Measurements from ENCODE around the gene SORBS1. TPM values are rescaled to one million over a fixed set of nuclear protein-coding genes. Genes with fewer than 3 reads are reported as not detected.
A peak's percentile ranks its signal among the peaks of the same experiment; 100 is the strongest.

SORBS1 gene
- total and polyA plus RNA-seq, 2 experiments from 2014 or later = 11.0 to 20.6 TPM

GRCh38 chr10:95508730-95509129 is 52.4 kb downstream of the SORBS1 start:
- H3K9me3 ChIP-seq (ENCODE audit: low read depth) = no peaks in the 10 kb centered on the region
- peak; percentile 65 to 79 for DNase-seq (ENCODE audit: low read depth in 1 of 2, low spot score in 1 of 2)
- peaks cover 29% of the 10 kb centered on the region for H3K4me1 ChIP-seq (ENCODE audit: low read depth)
- H3K4me3 ChIP-seq = no peak overlapping the region
- no peaks in the 10 kb centered on the region for H3K27me3 ChIP-seq
- peak overlapping the region; percentile 96 for H3K27ac ChIP-seq
- no peak for TF ChIP-seq CTCF (IDR thresholded peaks at IDR 0.05; ENCODE audit: low read depth, low read length)
- no peaks in the 10 kb centered on the region for H3K36me3 ChIP-seq

- no peaks in the 10 kb centered on the region for H3K27me3 ChIP-seq
- DNase-seq (ENCODE audit: low read depth in 1 of 2, low spot score in 1 of 2) = no peak
- H3K27ac ChIP-seq = no peak overlapping the region
- H3K9me3 ChIP-seq (ENCODE audit: low read depth) = no peaks in the 10 kb centered on the region
- TF ChIP-seq CTCF (IDR thresholded peaks at IDR 0.05; ENCODE audit: low read depth, low read length) = no peak
- H3K4me1 ChIP-seq (ENCODE audit: low read depth) = peaks cover 46% of the 10 kb centered on the region
- H3K36me3 ChIP-seq = no peaks in the 10 kb centered on the region
- no peak overlapping the region for H3K4me3 ChIP-seq
These were observed 55.0 kb downstream of the SORBS1 start for GRCh38 chr10:95506056-95506737.

- no peak for TF ChIP-seq CTCF (IDR thresholded peaks at IDR 0.05; ENCODE audit: low read depth, low read length)
- no peak for DNase-seq (ENCODE audit: low read depth in 1 of 2, low spot score in 1 of 2)
- Histone ChIP-seq H3K36me3 (no peaks in the 10 kb centered on the region), H3K4me3 (no peak overlapping the region), H3K27me3 (no peaks in the 10 kb centered on the region), H3K4me1 (ENCODE audit: low read depth) (peaks cover 48% of the 10 kb centered on the region), H3K9me3 (ENCODE audit: low read depth) (no peaks in the 10 kb centered on the region), H3K27ac (no peak overlapping the region)
These were observed 55.5 kb downstream of the SORBS1 start for GRCh38 chr10:95505641-95506040.

GRCh38 chr10:95505084-95505610 is 56.0 kb downstream of the SORBS1 start:
- H3K4me3 ChIP-seq = no peak overlapping the region

GRCh38 chr10:95504246-95504691 is 56.9 kb downstream of the SORBS1 start:
- H3K4me3 ChIP-seq = no peak overlapping the region
- H3K4me1 ChIP-seq (ENCODE audit: low read depth) = peaks cover 49% of the 10 kb centered on the region
- H3K9me3 ChIP-seq (ENCODE audit: low read depth) = no peaks in the 10 kb centered on the region
- no peaks in the 10 kb centered on the region for H3K36me3 ChIP-seq
- no peaks in the 10 kb centered on the region for H3K27me3 ChIP-seq
- no peak for DNase-seq (ENCODE audit: low read depth in 1 of 2, low spot score in 1 of 2)
- no peak overlapping the region for H3K27ac ChIP-seq
- no peak for TF ChIP-seq CTCF (IDR thresholded peaks at IDR 0.05; ENCODE audit: low read depth, low read length)

More at GRCh38 chr10:95505084-95505610, 56.0 kb downstream of the SORBS1 start:
- Histone ChIP-seq H3K36me3 (no peaks in the 10 kb centered on the region), H3K27ac (no peak overlapping the region), H3K27me3 (no peaks in the 10 kb centered on the region), H3K4me1 (ENCODE audit: low read depth) (peaks cover 53% of the 10 kb centered on the region), H3K9me3 (ENCODE audit: low read depth) (no peaks in the 10 kb centered on the region)
- no peak for DNase-seq (ENCODE audit: low read depth in 1 of 2, low spot score in 1 of 2)
- no peak for TF ChIP-seq CTCF (IDR thresholded peaks at IDR 0.05; ENCODE audit: low read depth, low read length)
